HepG2 (cell line): ENCODE measurements around the gene CERS1. TPM values are rescaled to one million over a fixed set of nuclear protein-coding genes. Genes with fewer than 3 reads are reported as not detected.

Experiments
- FOXP1 ChIP-seq, 2 experiments: fragments of 450-650 bp in 1 of 2; IDR thresholded peaks; 2 replicates each; pipeline ENCODE4 v1.6.1; 2017 to 2018; ENCODE audit warnings: antibody characterized with exemption in 1 of 2
- PITX1 ChIP-seq: sonication (generic); formaldehyde crosslinking; IDR thresholded peaks from 2 replicates; pipeline ENCODE4 v1.5.1; 2020; ENCODE audit warnings: mild to moderate bottlenecking, missing genetic modification reagents
- XRCC5 ChIP-seq: fragments of 200-400 bp; formaldehyde crosslinking; optimal IDR thresholded peaks from 2 replicates; pipeline ENCODE3; 2017; ENCODE audit warnings: mild to moderate bottlenecking, low read length
- ZNF337 ChIP-seq: sonication (generic); formaldehyde crosslinking; IDR thresholded peaks from 2 replicates; pipeline ENCODE4 v1.5.1; 2020; ENCODE audit warnings: missing genetic modification reagents, low read depth, mild to moderate bottlenecking, borderline replicate concordance
- ZNF605 ChIP-seq: sonication (generic); formaldehyde crosslinking; IDR thresholded peaks from 2 replicates; pipeline ENCODE4 v1.8.0; 2022; ENCODE audit warnings: mild to moderate bottlenecking, missing genetic modification reagents
- polyA plus RNA-seq, 8 experiments: library from polyadenylated mRNA; depleted of rRNA in 3 of 8; stranded (reverse) in 7 of 8; unstranded in 1 of 8; fragments of >200 nt; fragmentation: Illumina TruSeq in 4 of 8; extraction: Trizol in 4 of 8; gene quantifications; 2 replicates each; pipeline versions ENCODE4 v1.2.1 to v1.2.3, GENCODE V29; 2011 to 2016; ENCODE audit warnings: low read depth in 4 of 8, missing spikeins in 1 of 8, mixed read lengths in 1 of 8; ENCODE audit not compliant: insufficient read depth in 1 of 8
- total RNA-seq, 5 experiments: library from RNA; depleted of rRNA; stranded (reverse); fragments of >200 nt; fragmentation: Illumina TruSeq; extraction: Trizol; gene quantifications; 2 replicates each; pipeline ENCODE4 v1.2.3, GENCODE V29; 2016; ENCODE audit warnings: low read depth in 1 of 5
- TF ChIP-seq, protein P1 (sequence below): sonication (generic); formaldehyde crosslinking; IDR thresholded peaks from 2 replicates; pipeline ENCODE4 v1.4.0; 2020; ENCODE audit warnings: missing genetic modification reagents, borderline replicate concordance
- TF ChIP-seq, protein P2 (sequence below): IDR thresholded peaks from 2 replicates; pipeline ENCODE4 v1.6.1; 2016; ENCODE audit warnings: control low read depth

CERS1 gene
- total and polyA plus RNA-seq, 2 of the 13 experiments (the other 11 are each of a cell fraction or from before 2014, with no cell fraction given): 4.6 to 9.8 TPM

DNA sequence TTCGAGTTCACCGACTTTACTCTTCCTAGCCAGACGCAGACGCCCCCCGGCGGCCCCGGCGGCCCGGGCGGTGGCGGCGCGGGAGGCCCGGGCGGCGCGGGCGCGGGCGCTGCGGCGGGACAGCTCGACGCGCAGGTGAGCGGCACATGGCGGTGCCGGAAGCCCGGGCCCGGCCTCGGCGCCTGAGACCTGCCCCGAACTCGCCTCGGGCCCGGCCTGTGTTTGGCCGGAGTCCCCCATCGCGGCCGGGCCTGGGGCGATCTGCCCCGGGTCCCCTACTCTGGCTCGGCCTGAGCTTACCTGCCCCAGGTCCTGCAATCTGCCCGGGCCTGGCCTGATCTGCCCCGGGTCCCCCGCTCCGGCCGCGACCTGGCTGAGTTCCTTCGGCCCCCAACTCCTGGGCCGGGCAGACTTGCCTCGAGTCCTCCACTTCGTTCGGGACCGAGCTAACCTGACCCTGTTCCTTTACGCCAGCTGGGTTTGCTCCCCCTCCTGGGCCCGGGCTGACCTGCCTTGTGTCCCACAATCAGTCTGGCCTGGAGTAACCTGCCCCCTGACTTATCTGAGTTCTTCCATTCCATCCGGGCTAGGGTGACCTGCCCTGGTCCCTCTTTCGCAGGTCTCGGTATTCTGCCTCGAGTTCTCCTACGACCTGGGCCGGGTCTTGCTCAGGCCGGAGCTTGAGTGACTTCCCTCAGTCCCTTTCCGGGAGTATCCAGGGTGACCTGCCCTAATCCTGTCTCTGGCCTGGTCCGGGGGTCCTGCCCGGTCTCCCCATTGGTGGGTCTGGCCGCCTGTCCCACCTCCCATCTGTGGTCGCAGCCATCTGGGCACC lies 63.4 kb downstream of the CERS1 start (continued):
- TF ChIP-seq, protein P1, sequence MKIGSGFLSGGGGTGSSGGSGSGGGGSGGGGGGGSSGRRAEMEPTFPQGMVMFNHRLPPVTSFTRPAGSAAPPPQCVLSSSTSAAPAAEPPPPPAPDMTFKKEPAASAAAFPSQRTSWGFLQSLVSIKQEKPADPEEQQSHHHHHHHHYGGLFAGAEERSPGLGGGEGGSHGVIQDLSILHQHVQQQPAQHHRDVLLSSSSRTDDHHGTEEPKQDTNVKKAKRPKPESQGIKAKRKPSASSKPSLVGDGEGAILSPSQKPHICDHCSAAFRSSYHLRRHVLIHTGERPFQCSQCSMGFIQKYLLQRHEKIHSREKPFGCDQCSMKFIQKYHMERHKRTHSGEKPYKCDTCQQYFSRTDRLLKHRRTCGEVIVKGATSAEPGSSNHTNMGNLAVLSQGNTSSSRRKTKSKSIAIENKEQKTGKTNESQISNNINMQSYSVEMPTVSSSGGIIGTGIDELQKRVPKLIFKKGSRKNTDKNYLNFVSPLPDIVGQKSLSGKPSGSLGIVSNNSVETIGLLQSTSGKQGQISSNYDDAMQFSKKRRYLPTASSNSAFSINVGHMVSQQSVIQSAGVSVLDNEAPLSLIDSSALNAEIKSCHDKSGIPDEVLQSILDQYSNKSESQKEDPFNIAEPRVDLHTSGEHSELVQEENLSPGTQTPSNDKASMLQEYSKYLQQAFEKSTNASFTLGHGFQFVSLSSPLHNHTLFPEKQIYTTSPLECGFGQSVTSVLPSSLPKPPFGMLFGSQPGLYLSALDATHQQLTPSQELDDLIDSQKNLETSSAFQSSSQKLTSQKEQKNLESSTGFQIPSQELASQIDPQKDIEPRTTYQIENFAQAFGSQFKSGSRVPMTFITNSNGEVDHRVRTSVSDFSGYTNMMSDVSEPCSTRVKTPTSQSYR (CRISPR knock-in tag): no peak
- TF ChIP-seq ZNF337 (CRISPR knock-in tag): no peak
- TF ChIP-seq, protein P2, sequence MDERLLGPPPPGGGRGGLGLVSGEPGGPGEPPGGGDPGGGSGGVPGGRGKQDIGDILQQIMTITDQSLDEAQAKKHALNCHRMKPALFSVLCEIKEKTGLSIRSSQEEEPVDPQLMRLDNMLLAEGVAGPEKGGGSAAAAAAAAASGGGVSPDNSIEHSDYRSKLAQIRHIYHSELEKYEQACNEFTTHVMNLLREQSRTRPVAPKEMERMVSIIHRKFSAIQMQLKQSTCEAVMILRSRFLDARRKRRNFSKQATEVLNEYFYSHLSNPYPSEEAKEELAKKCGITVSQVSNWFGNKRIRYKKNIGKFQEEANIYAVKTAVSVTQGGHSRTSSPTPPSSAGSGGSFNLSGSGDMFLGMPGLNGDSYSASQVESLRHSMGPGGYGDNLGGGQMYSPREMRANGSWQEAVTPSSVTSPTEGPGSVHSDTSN (CRISPR knock-in tag): no peak
- TF ChIP-seq ZNF605: no peak
- TF ChIP-seq PITX1: peak; percentile 61; the same call in 1 of the 2 replicates
- no peak for TF ChIP-seq FOXP1 (IDR thresholded peaks at IDR 0.05)
- TF ChIP-seq FOXP1 (CRISPR knock-in tag; IDR thresholded peaks at IDR 0.05): no peak
- peak; percentile 17 for TF ChIP-seq XRCC5
